HG03520 (cell line): ENCODE results near the gene PCDH17.

Source experiments
- ATAC-seq: cut with Tn5 transposase; IDR thresholded peaks from one replicate; pipeline ENCODE4 v1.9.1; 2021; ENCODE audit warnings: mild to moderate bottlenecking, moderate library complexity; ENCODE audit not compliant: unreplicated experiment

Gene PCDH17, protein sequence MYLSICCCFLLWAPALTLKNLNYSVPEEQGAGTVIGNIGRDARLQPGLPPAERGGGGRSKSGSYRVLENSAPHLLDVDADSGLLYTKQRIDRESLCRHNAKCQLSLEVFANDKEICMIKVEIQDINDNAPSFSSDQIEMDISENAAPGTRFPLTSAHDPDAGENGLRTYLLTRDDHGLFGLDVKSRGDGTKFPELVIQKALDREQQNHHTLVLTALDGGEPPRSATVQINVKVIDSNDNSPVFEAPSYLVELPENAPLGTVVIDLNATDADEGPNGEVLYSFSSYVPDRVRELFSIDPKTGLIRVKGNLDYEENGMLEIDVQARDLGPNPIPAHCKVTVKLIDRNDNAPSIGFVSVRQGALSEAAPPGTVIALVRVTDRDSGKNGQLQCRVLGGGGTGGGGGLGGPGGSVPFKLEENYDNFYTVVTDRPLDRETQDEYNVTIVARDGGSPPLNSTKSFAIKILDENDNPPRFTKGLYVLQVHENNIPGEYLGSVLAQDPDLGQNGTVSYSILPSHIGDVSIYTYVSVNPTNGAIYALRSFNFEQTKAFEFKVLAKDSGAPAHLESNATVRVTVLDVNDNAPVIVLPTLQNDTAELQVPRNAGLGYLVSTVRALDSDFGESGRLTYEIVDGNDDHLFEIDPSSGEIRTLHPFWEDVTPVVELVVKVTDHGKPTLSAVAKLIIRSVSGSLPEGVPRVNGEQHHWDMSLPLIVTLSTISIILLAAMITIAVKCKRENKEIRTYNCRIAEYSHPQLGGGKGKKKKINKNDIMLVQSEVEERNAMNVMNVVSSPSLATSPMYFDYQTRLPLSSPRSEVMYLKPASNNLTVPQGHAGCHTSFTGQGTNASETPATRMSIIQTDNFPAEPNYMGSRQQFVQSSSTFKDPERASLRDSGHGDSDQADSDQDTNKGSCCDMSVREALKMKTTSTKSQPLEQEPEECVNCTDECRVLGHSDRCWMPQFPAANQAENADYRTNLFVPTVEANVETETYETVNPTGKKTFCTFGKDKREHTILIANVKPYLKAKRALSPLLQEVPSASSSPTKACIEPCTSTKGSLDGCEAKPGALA (N-terminal part only)

DNA sequence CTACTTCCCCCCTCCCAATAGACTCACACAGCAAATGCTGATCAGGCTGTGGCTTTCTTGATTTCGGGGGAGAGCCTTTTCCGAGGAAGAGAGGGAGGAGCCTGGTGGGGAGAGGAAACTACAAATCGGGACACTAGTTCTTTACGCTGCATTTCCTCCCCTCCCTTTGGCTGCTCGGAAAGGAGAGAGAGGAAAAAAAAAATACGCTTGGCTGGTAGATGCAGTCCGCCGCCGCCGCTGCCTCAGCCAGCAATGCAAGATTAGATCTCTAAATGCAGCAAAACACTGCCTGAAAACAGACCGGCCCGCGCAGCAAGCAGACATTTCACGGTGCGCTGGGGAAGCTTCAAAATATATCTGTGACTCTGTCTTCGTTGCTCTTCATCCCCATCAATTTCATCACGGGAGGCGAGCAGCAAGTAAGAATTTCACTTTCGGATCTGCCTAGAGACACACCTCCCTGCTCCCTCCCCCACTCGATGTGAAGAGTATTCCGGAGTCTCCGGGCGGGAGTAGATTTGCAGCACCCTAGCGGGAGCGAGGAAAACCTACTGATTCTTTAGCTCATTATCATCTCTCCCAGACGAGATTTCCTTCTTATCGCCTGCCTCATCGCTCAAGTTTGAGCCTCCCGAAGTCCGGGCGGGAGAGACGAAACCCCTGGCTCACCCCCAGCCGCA is at the start of gene PCDH17:
Gene PCDH17 (plus strand): TSS at position 149 of the 680 bp plus-strand sequence. CDS start 803 bp downstream, outside the sequence.
- no peak for ATAC-seq

DNA sequence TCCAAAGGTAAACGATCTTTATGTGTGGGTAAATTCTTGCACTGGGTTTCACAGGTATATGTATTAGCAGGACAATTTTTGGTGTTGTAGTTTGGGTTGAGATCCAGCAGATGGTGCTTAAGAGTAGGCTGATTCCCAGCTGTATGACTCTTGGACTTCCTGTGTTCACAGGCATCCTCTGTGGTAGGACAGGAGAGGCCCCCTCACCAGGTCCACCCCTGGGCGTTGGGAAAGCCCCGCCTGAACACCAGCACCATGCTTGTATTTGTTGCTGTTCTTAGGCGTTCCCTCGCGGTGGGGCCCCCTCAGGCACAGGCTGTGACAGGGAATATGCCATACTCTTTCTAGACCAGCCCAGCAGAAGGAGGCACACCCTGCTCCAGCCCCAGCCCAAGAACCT is 49.5 kb upstream of the PCDH17 start:
- no peak for ATAC-seq

DNA sequence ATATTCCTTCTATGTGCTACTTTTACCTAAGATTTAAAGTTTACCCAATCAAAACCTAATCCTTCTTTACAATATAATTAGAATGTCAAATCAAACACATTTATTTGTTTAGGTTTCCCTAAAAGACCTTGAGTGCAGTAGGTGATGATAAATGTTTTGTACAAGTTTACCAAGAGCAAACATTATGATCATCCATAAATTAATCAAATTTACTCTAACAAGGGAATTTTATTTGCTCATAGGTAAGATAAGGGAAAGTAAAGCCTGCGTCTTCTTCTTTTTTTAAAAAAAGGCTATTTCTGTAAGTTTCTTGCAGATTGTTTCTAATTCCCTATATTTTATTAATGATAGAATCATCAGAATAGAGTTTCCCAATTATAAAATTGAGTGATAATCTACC is 48.0 kb upstream of the PCDH17 start:
- no peak for ATAC-seq

DNA sequence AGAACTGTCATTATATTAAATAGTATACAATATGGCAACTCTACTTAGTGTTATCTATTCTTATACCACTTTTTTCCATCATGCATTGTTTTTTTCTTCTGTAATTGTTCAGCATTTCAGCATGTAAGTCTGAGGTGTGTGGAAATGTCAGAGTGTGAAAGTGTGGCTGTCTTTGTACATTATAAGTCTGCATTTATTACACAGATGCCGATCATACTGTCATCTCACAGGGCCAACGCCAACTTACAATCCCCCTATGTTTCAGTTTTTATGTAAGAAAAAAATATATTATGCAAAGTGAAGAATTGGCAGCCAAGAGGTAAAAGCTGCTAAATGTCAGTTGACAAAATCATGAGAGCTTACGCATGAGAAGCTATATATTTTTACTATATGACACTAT is 42.9 kb upstream of the PCDH17 start:
- ATAC-seq, result no peak

DNA sequence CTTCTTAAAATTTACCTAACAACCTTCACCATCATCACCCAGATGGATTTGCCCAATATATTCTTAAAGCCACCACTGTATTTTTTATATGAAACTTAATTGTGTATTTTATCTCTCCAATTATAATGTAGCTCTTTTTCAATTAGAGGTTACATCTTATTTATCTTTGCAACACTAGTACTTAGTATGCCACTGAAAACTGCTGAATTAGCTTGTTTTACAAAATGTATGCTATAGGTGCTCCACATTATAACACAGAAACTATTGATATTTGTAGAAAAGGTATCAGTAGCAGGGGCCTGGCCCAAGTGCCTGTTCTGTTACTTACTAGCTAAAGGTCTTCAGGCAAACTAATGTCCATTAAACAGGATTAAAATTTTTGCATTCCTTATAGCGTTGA is 35.8 kb upstream of the PCDH17 start:
- no peak for ATAC-seq

DNA sequence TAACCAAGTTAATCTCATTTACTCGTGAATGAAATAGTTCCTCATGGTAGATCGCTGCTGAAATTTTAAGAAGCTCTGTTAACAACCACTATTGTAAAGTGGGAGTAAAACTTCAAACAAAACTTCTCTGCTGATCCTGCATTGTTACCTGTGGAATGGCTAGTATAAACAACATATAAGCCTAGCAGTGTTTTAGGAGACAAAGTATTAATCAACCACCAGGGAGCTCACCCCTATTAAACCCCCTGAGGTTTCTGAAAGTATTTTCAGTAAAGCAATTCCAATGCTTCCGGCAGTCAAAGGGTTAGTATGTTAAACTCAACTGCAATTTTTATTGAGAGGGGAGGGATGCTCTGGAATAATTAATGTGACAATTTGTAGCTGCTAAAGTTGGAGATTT is 30.0 kb upstream of the PCDH17 start:
- ATAC-seq, result no peak

DNA sequence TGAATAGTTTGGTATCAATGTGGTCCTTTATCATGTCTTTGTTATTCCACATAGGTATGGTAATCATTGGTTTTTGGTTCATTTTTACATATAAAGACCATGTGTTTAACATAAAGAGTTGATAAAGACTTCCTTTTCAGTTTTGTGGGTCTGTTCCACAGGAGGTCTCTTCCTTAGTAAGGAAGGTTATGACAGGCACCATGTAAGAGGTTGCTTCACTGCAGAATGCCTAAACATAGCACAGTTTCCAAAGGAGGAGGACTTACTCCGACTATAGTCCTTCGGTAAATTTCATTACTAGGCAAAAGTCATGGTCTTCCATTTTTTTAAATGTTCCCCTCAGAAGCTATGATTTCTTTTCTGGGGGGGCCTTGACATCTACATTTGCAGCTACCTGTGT is 27.1 kb upstream of the PCDH17 start:
- no peak for ATAC-seq

DNA sequence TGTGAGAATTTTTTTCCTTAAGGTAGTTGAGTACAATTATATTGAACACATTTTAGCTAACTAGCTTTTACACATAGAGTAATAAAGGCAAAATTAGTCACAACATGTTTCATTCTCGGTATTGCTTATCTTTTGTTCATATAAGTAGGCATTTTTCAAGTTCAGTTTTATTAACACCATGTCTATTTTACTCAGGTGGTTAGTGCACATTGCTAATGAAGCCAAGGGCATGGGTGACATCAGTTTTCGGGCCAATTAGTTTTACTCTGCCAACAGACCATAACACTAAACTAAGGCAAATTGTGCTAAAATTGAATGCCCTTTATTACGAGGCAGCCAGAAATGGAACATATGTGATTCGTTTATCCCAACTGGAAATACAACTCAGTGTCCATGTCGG is 19.6 kb upstream of the PCDH17 start:
- ATAC-seq, result no peak

DNA sequence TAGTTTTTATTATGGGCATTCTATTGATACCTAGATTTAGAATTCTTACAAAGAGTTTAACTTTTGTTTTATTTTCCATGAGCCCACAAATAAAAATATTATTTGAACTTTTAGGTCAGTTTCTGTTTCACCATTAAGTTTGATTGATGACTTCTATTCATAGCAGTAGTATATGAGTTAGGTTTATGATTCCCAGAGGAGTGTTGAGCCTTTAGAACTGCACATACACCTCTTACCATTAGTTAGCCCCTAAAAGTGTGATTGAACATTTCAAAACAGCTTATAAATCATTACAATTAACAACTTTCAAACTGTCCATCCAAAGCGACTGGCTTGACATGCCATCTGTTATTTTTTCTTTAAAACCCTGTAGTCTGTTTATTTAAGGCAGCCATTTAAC is 19.0 kb upstream of the PCDH17 start:
- ATAC-seq, result no peak

DNA sequence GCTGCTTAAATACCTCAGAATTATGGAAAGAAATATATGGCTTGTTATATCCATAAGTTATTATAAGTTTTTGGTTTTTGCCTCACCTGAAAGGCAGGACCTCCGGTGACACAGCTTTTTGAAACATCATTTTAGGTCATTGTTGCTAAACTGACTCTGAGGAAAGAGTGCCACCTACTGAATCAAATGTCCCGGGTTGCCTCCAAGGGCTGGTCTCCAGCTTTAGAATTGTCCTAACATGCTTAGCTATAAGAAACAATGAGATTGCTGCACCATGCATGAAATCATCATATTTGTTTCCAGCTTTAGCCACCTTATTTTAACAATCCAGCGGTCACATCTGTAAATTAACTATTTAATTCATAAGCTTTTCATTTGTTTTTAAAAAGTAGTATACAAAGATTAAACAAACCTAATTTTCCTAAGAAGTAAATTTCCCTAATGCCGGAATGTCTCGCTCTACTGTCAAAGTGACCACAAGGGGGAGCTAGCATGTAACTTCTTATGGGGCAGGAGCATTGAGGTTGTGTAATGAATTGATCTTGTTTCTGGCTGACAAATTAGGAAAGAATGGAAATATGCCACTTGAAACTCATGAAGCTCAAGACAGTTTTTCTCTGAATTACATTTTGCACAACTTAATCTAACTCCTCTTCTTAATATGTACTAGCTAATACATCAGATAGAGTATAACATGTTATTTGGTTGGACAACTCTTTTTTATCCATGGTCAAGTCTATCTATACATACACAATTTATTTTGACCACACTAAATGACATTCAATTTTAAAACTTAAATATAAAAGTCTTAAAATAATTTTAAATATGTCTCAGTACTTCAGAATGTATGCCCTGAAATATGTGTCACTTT is 6.7 kb upstream of the PCDH17 start:
- no peak for ATAC-seq

DNA sequence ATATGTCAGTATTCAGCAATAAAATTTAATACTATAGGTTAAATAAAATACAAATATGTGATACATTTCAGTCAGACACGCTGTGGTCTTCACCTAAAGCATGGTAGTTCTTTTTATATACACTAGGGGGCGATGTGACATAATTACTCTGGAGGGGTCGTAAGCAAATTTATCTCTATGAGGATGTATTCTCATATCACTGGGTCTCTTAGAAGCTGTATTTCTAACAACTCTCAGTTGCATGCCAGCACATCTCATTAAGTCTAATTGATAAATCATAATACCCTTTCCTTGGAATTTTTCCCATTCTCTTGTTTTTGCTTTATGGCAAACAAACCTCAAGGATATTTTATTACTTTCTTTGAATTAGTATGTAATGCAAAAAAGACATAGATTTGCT is 3.9 kb upstream of the PCDH17 start:
- ATAC-seq, result no peak

DNA sequence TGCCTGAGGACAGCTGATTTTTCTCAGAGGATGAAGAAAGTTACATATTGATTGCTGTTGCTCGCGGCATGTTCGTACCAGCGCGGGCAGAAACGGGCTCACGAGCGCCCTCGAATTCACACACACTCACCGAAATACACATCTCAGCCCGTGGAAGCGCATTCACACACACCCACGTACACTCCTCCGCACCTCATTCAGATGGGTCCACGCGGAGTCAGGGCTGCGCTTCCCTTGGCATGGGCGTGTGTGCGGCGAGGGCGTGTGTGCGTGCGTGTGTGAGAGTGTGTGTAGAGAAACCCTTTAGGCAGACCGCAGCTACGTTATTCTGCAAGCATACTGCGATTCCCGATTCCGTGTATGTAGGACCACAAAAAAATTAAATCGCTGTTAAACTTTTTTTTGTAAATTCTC is 2.1 kb upstream of the PCDH17 start:
- ATAC-seq, result no peak

DNA sequence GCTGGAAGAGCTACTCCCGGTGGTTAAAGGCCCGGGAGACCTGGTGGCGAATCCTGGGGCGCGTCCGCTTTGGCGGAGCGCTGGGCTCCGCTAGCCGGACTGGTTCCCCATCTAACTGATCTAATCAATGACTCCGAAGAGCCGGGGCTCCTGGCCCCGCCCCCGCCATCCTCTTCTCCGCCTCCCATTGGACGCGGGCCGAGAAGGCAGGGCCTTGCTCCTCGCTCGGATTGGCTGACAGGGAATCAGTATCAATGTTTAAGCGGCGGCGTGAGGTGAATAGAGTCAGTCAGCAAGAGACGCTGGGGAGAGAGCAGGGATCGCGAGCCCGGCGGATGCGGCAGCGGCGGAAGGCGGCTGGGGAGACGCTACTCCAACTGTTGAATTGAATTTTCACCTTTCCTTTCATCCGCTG is 1.7 kb upstream of the PCDH17 start:
- no peak for ATAC-seq

DNA sequence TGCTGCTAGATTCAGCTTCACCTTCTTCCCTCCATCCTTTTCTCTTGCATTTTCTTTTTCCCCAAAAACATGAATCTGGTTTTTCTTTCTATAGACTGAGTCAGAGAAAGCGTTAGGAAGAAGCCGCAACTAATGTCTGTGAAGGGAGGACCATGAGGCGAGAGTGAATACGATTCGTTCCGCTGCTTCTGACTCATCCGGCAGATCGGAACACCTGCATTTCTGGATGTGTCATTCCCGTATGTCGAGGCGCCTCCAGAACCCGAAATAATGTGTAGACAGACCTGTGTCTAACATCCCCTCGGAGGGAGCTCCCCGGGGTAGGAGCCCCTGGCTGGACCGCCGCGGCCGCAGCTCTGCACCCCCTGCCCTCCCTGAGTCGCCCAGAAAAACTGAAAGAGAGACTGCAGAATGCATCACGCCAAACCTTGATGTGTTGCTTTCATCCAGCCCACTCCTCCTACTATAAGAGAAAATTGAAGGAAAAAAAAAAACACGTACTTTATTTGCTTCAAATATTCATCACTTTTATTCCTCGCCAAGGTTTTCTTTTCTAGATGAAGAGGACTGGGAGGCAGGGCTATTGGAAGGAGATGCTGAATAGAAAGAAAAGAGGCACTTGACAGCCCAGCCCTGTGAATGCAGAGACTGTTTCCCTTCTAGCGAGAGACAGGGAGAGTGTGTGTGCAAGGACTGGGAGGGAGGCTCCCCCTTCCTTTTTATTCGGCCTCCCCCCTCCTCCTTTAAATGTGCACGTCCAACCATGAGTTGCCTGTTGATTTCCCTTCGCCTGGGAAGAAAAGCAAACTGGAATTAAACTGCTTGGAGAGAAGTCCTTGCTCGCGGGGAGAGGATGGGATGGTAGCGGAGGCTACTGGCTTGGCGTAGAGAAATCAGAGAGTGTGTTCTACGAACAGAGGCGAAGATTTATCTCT is 616 bp upstream of the PCDH17 start:
- no peak for ATAC-seq

DNA sequence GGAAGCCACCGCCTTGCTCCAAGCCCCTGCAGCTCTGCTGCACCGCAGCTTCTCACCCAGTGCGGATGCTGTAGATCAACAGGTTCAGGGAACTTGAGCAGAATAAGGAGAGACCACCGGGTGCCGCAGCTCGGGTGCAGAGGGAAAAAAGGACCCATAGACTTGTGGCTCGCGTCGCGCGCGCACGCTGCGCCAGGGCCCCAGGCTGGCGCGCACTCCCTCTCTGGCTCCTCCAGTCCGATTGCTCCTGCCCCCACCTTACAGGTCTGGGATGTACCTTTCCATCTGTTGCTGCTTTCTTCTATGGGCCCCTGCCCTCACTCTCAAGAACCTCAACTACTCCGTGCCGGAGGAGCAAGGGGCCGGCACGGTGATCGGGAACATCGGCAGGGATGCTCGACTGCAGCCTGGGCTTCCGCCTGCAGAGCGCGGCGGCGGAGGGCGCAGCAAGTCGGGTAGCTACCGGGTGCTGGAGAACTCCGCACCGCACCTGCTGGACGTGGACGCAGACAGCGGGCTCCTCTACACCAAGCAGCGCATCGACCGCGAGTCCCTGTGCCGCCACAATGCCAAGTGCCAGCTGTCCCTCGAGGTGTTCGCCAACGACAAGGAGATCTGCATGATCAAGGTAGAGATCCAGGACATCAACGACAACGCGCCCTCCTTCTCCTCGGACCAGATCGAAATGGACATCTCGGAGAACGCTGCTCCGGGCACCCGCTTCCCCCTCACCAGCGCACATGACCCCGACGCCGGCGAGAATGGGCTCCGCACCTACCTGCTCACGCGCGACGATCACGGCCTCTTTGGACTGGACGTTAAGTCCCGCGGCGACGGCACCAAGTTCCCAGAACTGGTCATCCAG is 964 bp downstream of the PCDH17 start:
- ATAC-seq, result no peak

DNA sequence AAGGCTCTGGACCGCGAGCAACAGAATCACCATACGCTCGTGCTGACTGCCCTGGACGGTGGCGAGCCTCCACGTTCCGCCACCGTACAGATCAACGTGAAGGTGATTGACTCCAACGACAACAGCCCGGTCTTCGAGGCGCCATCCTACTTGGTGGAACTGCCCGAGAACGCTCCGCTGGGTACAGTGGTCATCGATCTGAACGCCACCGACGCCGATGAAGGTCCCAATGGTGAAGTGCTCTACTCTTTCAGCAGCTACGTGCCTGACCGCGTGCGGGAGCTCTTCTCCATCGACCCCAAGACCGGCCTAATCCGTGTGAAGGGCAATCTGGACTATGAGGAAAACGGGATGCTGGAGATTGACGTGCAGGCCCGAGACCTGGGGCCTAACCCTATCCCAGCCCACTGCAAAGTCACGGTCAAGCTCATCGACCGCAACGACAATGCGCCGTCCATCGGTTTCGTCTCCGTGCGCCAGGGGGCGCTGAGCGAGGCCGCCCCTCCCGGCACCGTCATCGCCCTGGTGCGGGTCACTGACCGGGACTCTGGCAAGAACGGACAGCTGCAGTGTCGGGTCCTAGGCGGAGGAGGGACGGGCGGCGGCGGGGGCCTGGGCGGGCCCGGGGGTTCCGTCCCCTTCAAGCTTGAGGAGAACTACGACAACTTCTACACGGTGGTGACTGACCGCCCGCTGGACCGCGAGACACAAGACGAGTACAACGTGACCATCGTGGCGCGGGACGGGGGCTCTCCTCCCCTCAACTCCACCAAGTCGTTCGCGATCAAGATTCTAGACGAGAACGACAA is 1.8 kb downstream of the PCDH17 start:
- ATAC-seq, result no peak
